ENCODE data around the gene ZNF592. TPM values are rescaled to one million over a fixed set of nuclear protein-coding genes. Genes with fewer than 3 reads are reported as not detected.

The ZNF592 gene
- total and polyA plus RNA-seq, 3 donors from 2014 or later, result 36.7 to 40.8 (median 39.6) TPM

- Histone ChIP-seq H3K27me3 (no peaks in the 10 kb centered on the region), H3K36me3 (ENCODE audit: low read depth, missing control alignments) (no peaks in the 10 kb centered on the region), H3K9me3 (no peaks in the 10 kb centered on the region), H3K27ac (no peak overlapping the region), H3K4me3 (no peak overlapping the region), H3K4me1 (no peaks in the 10 kb centered on the region)
- WGBS, 2 donors, result 63 to 75% methylated on average over 1 of the region's 1 CpG
- intact Hi-C loops (cut with DNase I; ENCODE audit: low total_unique reads), result no loop called here
- DNase-seq, result no peak
- TF ChIP-seq, protein P1, sequence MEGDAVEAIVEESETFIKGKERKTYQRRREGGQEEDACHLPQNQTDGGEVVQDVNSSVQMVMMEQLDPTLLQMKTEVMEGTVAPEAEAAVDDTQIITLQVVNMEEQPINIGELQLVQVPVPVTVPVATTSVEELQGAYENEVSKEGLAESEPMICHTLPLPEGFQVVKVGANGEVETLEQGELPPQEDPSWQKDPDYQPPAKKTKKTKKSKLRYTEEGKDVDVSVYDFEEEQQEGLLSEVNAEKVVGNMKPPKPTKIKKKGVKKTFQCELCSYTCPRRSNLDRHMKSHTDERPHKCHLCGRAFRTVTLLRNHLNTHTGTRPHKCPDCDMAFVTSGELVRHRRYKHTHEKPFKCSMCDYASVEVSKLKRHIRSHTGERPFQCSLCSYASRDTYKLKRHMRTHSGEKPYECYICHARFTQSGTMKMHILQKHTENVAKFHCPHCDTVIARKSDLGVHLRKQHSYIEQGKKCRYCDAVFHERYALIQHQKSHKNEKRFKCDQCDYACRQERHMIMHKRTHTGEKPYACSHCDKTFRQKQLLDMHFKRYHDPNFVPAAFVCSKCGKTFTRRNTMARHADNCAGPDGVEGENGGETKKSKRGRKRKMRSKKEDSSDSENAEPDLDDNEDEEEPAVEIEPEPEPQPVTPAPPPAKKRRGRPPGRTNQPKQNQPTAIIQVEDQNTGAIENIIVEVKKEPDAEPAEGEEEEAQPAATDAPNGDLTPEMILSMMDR (IDR thresholded peaks at IDR 0.05), result no peak
- no peak for TF ChIP-seq POLR2A (IDR thresholded peaks at IDR 0.05)
Observed at GRCh38 chr15:84775867-84776449, 27.6 kb downstream of the ZNF592 start.

DNA sequence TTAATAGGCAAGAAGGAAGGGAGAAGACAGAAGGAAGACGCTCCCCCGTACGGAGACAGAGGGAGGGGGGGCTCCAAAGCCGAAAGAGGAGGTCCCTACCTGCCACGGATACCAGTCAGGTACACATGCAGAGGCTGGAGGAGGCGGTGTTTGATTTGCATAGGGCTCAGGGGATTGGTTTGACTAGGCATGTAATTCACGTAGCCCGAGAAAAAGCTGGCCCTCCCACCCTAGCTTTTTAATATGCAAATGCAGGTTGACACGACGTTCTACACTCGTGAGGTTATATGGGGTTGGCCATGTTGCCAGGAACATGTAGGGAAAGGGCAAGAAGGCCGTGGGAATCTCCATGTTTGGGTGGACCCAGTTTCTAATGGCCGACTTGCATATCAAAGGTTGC, 29.8 kb downstream of the ZNF592 start:
- no peak for DNase-seq
- Histone ChIP-seq H3K4me1 (no peaks in the 10 kb centered on the region), H3K27me3 (no peaks in the 10 kb centered on the region), H3K36me3 (ENCODE audit: low read depth, missing control alignments) (no peaks in the 10 kb centered on the region), H3K4me3 (no peak overlapping the region), H3K9me3 (no peaks in the 10 kb centered on the region), H3K27ac (no peak overlapping the region)
- TF ChIP-seq POLR2A (IDR thresholded peaks at IDR 0.05), result no peak
- TF ChIP-seq, protein P1 (IDR thresholded peaks at IDR 0.05), result no peak
- intact Hi-C loops (cut with DNase I; ENCODE audit: low total_unique reads), result no loop called here
- WGBS, 2 donors, result 79 to 83% methylated on average over 13 of the region's 13 CpGs

- no peak for TF ChIP-seq POLR2A (IDR thresholded peaks at IDR 0.05)
- TF ChIP-seq, protein P1 (IDR thresholded peaks at IDR 0.05), result no peak
- H3K27me3 ChIP-seq, result no peaks in the 10 kb centered on the region
- no peak for DNase-seq
- WGBS, 2 donors, result 82 to 90% methylated on average over 3 of the region's 3 CpGs
- H3K36me3 ChIP-seq (ENCODE audit: low read depth, missing control alignments), result no peaks in the 10 kb centered on the region
- no peaks in the 10 kb centered on the region for H3K9me3 ChIP-seq
- H3K4me3 ChIP-seq, result no peak overlapping the region
- H3K4me1 ChIP-seq, result no peaks in the 10 kb centered on the region
- H3K27ac ChIP-seq, result no peak overlapping the region
- intact Hi-C loops (cut with DNase I; ENCODE audit: low total_unique reads), result no loop called here
Observed at GRCh38 chr15:84780492-84780891, 32.1 kb downstream of the ZNF592 start.

- intact Hi-C loops (cut with DNase I; ENCODE audit: low total_unique reads), result no loop called here
- H3K27ac ChIP-seq, result no peak overlapping the region
- 91 to 98% methylated on average over 1 of the region's 1 CpG for WGBS, 2 donors
- H3K36me3 ChIP-seq (ENCODE audit: low read depth, missing control alignments), result no peaks in the 10 kb centered on the region
- TF ChIP-seq, protein P1 (IDR thresholded peaks at IDR 0.05), result no peak
- no peak for TF ChIP-seq POLR2A (IDR thresholded peaks at IDR 0.05)
- H3K9me3 ChIP-seq, result no peaks in the 10 kb centered on the region
- DNase-seq, result no peak
- no peaks in the 10 kb centered on the region for H3K4me1 ChIP-seq
- no peaks in the 10 kb centered on the region for H3K27me3 ChIP-seq
- no peak overlapping the region for H3K4me3 ChIP-seq
Observed at GRCh38 chr15:84781495-84781894, 33.1 kb downstream of the ZNF592 start.

- TF ChIP-seq, protein P1 (IDR thresholded peaks at IDR 0.05), result no peak
- TF ChIP-seq POLR2A (IDR thresholded peaks at IDR 0.05), result no peak
- intact Hi-C loops (cut with DNase I; ENCODE audit: low total_unique reads), result no loop called here
- no peaks in the 10 kb centered on the region for H3K27me3 ChIP-seq
- H3K4me1 ChIP-seq, result no peaks in the 10 kb centered on the region
- no peak for DNase-seq
- H3K36me3 ChIP-seq (ENCODE audit: low read depth, missing control alignments), result no peaks in the 10 kb centered on the region
- H3K9me3 ChIP-seq, result no peaks in the 10 kb centered on the region
- no peak overlapping the region for H3K27ac ChIP-seq
- H3K4me3 ChIP-seq, result no peak overlapping the region
Observed at GRCh38 chr15:84782346-84782745, 34.0 kb downstream of the ZNF592 start.

Data from testis (tissue), 3 donors.